Measurements from ENCODE around the gene CAMSAP2.
"Not testable (repeated sequence)": the region's sequence is repeated elsewhere in the genome, so short reads cannot be mapped to it uniquely, and the experiment has no call there.

Gene CAMSAP2

DNA sequence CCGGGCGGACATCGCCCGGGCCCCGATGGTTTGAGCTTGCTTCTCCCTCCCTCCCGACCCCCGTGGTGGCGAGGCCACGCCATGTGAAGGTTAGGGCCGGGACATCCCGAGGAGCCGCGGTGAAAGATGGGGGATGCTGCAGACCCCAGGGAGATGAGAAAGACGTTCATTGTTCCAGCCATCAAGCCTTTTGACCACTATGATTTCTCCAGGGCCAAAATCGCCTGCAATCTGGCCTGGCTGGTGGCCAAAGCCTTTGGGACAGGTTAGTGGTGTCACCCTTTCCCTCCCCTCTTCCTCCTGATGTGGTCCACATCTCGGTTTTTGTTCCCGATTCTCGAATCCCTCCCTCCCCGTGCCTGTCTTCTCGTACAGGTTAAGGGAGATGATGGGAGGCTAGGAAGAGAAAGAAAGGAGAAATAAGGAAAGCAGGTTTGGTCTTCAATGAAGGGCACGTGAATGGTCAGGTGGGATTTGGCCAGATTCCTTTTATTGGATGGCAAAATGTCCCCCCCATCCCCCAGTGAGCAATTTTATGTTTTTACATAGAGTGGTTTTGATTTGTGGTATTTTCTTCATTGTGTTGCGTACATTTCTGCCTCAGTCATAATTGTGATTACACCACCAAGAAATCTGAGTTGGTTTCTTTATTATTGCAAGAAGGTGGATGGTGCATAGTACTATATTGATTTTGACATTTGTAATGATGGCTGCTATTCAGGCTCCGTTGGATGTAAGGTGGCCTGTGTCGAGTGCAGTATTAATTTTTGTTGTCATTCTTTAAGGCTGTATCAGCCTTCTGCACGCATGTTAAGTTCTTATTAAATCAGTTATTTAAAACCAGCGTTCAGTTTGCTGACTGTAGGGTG, 1.2 kb downstream of the CAMSAP2 start:
- DNase-seq (ENCODE audit: low read depth): no peak

GRCh38 chr1:200740571-200741208, 2.0 kb downstream of the CAMSAP2 start:
- no peak for DNase-seq (ENCODE audit: low read depth)

DNA sequence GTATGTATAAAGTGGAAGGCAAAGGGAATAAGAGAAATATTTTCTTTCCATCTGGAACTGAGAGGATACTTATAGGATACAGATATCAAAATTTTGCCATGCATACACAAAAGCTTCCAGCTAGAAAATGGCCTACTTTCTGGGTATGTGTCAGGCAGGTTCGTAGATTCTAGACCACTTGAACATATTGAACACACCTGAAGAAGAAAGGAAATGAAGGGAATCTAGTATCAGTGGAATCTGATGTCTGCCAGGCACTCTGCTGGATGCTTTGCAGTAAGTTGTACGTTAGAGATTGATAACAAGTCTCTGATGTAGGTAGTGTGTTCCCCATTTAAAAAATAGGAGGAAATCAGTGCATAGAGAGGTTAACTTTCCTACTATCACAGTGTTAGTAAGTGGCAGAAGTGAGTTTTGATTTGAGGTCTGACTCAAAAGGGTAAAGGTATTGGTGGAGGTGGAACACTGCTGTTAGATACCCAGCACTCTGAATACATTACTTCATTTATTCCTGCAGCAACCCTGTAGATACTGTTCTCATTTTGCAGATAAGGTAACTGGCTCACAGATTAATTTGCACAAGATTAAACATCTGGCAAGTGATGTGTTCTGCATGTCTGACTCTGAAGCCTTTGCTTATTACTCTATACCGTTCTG, 3.0 kb downstream of the CAMSAP2 start:
- no peak for DNase-seq (ENCODE audit: low read depth)

- no peak for DNase-seq (ENCODE audit: low read depth)
Observed at GRCh38 chr1:200744143-200744542, 5.5 kb downstream of the CAMSAP2 start.

DNA sequence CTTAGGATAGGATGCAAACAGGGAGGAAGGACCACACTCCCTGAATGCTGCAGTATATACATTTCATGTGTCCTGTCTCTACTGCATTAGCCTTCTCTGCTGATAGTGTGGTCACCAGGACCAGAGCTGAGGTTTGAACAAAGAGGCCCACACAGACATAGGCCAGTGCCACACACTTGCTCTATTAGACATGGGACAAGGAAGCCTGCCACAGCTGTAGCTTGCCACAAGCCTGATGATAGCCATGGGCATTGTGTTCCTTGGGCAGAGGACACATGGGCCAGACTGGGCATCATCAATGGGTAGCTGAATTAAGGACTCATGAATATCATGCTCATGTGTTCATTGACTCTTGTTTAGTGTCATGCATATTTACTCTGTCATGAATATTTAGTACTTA, 10.4 kb downstream of the CAMSAP2 start:
- DNase-seq (ENCODE audit: low read depth): no peak

GRCh38 chr1:200750749-200751148, 12.1 kb downstream of the CAMSAP2 start:
- DNase-seq (ENCODE audit: low read depth): not testable (repeated sequence)

DNA sequence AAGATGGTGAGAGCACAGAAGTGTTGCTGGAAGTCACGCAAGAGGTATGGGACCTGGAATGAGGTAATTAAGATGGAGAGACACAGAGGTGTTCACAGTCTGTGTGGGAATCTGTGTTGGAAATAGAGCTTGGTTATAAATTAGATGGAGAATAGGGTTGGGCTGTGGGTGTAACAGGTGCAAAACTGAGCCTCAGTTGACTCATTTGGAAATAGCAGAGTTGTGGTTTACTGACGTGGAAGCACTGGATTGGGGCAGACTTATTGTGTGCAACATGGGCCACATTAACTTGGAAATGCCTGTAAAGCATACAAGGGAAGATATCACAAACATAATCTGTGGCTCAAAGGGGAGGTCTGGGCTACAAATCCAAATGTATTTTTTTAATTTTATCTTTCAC, 13.0 kb downstream of the CAMSAP2 start:
- no peak for DNase-seq (ENCODE audit: low read depth)

DNA sequence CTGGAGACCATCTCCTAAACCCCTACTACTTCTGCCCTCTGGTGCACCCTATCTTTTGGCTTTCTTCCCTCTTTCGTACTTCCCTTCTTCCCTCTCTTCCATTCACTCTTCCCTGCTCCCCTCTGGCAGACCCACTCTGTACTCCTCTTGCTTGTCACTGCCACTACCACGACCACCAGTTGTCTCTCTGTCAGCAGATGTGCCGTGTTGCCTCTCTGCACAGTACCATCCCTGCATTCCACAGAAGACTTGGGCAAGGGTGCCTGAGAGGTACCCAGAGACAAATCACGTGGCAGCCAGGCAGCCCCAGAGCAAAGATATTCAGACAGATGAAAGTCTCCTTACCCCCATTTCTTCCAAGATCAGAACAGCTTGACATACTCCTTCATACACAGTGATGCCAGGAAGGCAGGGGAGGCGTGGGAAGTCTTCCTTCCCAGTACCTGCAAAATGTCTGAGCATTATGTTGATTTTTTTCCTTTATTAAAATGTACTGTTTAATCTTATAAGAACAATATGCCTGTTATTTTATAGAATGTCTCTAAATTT, 15.0 kb downstream of the CAMSAP2 start:
- no peak for DNase-seq (ENCODE audit: low read depth)

DNA sequence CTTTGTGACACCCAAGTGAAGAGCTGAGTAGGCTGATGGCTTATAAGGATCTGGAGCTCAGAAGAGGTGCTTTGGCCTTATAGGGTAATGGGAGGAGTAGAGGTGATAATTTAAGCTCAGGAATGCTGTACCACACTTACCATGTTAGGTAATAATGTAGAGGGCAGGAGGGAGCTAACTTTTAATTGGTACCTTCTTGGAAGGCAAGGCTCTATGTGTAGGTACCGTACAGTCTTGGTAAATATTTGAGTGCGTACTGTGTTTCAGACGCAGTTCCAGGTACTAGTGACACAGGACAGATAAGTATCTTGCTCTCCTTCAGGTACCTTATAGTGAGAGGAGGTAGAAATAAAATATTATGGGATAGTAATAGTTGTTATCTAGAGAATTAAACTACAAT, 16.8 kb downstream of the CAMSAP2 start:
- DNase-seq (ENCODE audit: low read depth): no peak

DNA sequence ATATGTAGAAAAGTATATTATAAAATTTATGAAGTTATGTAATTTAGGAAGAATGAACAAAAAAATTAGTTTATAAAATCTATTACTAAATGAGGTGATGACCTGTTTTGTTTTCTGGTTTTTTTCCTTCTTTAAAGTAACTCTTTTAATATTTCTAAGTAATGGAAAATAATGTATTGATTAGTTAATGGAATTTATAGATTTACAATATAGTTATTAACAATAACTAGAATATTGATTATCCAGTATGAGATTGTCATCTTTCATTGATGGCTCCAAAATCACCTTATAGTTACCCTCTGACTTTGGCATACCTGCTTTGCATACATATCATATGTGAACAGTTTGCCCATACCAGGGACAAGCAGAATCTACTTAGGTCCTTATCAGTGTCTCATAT, 23.4 kb downstream of the CAMSAP2 start:
- DNase-seq (ENCODE audit: low read depth): no peak

DNA sequence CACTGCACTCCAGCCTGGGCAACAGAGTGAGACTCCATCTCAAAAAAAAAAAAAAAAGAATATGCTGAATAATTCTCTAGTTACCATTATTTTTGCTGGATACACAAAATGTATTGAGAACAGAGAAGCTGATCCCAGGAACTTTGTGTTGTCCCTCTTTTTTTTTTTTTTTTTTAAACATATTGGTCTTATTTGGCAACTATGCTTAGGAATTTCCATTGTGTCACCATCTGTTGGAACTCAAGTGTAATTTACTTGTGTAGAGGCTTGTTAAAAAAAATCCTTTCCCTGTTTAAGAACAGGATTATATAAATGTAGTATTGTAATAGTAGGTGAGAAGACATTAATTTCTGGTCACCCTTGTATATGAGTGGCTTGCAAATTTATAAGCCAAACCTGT, 28.6 kb downstream of the CAMSAP2 start:
- DNase-seq (ENCODE audit: low read depth): no peak

DNA sequence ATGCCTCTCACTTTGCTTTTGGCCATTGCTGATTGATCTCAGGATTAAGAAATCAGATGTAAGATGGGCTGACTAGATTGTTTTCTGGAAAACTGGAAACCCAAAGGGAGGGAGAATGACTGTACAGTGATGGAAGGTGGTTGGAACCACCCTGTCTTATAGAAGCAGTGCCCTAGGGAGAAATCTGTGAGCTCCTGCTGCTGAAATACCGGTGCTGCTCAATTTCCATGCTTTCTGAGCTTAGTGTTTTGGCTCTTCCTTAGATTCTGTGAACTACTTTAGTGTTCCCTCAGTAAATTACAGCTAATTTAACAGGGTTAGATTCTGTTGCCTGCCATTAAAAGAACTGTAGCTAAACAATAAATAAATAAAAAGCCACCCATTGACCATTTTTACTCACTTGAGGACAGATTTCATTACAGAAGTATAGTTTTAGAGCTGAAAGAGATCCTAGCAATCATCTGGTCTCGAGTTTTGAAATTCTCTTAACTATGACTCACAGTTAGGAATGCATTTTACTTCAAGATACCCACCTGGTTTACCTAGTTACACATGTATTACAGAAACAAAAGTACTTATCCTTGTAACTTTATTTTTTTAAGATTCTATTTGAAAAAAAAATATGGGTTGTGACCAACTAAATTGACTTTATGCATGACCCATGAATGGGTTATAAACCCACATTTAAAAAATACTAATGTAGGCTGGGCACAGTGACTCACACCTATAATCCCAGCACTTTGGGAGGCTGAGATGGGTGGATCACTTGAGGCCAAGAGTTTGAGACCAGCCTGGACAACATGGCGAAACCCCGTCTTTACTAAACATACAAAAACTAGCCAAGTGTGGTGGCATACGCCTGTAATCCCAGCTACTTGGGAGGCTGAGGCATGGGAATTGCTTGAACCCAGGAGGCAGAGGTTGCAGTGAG, 33.2 kb downstream of the CAMSAP2 start:
- no peak for DNase-seq (ENCODE audit: low read depth)

DNA sequence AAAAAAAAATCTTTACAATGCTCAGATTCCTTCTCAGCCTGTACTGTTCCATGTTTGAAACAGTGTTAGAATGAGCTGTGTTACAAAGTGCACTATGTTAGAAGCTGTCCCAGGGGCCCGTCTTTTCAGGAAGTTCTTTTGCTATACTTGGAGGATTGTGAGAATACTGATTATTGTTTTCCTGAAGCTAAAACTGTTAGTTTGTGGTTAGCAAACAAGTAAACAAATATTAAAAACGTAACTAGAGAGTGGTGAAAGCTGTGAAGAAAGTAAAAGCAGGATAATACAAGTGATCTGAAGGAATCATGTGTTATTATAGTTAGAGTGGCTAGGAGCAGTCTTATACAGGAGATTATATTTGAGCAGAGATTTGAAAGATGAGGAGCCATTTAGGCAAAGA, 35.6 kb downstream of the CAMSAP2 start:
- no peak for DNase-seq (ENCODE audit: low read depth)

GRCh38 chr1:200774735-200775444, 36.2 kb downstream of the CAMSAP2 start:
- no peak for DNase-seq (ENCODE audit: low read depth)

DNA sequence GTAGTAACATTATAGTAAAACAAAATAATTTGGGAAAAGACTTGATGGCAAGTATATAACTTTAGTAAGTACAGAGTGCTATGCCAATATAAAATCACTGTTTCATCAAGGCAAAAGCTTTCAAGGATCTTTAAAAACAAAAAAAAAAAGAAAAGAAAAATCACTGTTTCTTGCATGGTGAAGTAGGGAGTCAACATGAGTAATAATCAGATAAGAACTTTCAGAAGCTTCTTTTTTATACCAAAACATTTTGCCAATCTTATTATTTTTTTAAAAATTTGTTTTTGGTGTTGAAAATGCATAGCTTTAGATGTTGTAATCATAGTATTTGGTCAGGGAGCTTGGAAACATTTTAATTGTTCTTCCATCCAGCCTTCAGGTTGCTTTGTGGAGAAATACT, 37.2 kb downstream of the CAMSAP2 start:
- no peak for DNase-seq (ENCODE audit: low read depth)

DNA sequence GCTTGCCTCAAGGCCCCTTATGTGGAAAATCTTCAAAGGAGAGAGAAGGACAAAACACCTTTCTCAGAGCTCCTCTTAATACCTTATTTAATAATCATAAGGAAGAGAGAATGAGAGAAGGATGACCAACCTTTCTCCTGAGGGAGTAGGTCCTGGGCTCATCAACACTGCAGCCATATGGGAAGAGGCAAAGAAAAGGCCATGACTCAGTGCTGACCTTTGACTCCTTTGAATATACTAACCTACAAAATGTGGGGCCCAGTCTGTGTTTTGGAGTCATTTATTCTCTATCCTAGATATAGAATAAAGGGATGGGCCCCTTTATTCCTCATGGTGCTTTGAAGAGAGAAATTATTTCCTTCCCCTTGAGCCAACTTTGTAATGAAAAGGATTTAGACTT, 38.3 kb downstream of the CAMSAP2 start:
- DNase-seq (ENCODE audit: low read depth): no peak

DNA sequence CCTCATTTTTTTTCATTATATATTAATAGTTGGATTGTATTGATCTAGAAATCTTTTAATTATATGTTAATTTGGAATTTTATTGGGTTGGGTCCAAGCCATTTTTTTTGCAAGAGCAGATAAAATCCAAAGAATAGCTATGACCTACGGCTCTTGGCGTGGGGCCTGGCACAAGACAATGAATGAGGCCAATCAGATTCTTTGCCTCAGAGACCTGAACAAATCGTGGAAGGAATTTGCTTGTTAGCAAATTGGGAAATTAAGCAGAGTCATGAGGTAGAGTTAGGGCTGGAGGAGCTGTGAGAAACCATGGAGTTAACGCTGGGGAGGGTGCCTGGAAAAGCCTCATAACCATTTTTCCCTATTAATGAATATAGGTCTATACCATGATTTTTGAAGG, 40.1 kb downstream of the CAMSAP2 start:
- no peak for DNase-seq (ENCODE audit: low read depth)

DNA sequence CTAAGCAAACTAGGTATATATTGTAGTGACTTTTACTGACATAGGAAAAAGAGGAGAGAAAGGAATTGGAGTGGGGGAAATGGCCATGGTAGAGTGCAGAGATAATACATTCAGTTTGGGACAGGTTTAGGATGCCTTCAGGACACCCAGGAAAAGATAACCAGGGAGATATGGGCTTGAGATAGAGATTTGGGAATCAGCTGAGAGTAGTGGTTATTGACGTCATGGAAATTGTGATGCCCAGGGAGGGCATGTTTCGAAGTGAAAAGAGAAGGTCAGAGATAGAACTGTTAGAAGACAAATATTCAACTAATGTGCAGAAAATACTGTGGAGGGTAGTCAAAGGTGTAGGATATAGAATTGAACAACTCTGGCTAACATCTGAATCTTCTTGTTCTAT, 40.6 kb downstream of the CAMSAP2 start:
- DNase-seq (ENCODE audit: low read depth): no peak

DNA sequence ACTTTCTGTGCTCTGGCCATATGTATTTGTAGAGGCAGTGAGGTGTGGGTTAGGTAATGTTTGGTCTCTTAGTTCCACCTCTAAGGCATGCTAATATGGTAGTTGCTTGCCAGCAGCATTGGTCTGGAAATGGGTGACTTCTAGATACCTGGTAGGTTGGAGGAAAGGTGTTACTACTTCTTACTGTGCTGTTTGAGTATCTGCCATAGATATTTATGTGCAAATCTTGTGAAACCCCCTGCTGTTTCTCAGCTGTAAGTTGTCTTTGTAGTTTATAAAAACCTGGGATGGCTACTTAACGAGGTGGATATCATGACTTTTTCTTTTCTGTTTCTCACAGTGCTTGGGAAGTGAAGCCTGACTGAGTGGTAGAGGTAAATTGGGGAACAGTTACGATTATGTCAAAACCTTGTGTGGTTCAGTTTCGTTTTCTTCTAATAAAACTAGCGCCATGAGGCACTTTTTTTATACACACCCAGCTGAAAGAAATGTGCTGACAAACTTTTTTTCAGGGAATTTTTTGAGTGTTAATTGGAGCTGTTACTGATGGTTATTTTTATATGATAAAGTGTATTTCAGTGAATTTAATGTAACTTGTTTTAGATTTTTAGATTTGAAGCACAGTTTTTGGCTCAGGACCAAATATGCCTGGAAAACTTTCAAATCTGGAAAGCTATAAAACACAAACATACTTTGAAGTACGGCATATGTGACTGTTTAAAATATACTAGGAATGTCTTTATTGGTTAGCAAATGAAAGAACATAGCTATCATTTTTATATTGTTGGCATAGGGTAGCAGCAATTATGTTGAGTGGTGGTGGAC, 42.1 kb downstream of the CAMSAP2 start:
- DNase-seq (ENCODE audit: low read depth): no peak

DNA sequence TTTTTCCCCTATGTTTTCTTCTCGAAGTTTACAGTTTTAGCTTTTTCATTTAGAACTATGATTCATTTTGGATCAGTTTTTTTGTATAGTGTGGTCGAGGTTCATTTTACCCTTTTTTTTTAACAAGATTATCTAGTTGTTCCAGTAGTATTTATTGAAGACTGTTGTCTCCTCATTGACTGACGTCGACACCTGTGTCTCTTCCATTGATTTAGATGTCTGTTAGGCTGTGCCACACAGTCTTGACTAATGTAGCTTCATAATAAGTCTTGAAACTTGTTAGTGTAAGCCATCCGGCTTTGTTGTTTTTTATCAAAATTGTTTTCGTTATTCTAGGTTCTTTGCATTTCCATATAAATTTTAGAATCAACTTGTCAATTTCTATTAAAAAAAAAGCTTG, 45.2 kb downstream of the CAMSAP2 start:
- no peak for DNase-seq (ENCODE audit: low read depth)

All from activated T-helper 9 cell treated with anti-CD3 and anti-CD28 coated beads, Interleukin-2, amount 50 U/mL, for 16 hours (primary cell).